Astrocyte of the hippocampus (primary cell): ENCODE results near the gene DESI1.
"Not testable (repeated sequence)": the region's sequence is repeated elsewhere in the genome, so short reads cannot be mapped to it uniquely, and the experiment has no call there.

ENCODE experiments used
- DNase-seq: peaks from one replicate; pipeline ENCODE4 v3.0.0; 2011; ENCODE audit warnings: low read depth, low spot score

DESI1 gene

DNA sequence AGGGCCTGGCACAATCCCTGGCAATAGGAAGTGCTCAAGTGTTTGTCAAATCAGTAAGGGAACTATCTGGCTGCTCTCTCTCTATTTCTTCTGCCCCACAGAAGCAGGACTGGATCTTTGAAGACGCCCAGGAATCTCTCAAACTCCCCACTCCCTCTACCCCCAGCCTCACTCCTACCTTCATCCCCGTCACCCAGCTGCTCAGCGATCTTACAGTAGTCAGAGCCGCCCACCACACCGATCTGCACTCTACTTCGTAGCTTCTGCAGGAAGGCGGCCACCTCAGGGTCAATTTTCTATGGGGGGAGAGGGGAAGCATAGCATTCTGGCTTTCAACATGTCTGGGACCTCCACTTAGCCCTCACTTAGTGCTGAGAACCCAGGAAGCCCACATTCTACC lies 34.9 kb downstream of the DESI1 start:
- DNase-seq = no peak

DNA sequence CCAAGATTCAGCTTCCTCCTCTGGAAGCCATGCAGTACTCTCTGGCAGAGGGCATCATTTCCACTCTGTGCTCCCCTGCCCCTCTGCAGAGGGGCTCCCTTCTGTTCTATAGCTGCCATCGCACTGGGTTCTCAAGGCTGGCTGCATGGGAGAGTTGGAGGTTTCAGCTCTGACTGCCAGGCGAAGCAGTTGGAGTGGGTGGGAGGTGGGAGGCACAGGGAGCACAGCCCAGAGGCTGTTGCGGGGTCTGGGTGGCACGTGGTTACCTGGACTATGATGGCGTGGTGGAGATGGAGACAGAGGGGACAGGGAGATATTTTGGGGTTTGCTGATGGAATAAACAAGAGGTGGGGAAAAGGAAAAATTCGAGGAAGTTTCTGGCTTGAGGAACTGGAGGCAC lies 36.0 kb downstream of the DESI1 start:
- no peak for DNase-seq

DNA sequence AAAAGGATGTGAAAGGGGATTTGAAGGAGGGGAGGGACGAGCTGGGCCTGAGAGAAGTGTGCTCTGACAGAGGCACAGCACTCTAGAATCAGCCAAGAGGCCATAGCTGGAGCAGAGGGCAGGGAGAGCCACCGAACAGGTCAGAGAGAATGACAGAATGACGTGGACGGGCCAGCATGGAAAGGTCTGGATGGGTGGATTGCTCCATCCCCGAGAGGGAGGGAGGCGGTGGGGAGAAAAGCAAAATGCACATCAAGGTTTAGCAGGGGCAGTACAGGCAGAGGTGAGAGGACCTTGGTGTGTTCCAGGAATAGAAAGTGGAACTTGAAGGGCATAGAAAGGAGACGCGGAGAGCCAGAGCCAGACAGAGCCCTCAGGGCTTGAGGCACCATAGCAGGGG lies 38.1 kb downstream of the DESI1 start:
- no peak for DNase-seq

- DNase-seq = no peak
Observed at GRCh38 chr22:41579997-41580355, 40.9 kb downstream of the DESI1 start.

- DNase-seq = no peak
Observed at GRCh38 chr22:41579297-41579996, 41.4 kb downstream of the DESI1 start.

- no peak for DNase-seq
Observed at GRCh38 chr22:41578818-41579217, 42.0 kb downstream of the DESI1 start.

DNA sequence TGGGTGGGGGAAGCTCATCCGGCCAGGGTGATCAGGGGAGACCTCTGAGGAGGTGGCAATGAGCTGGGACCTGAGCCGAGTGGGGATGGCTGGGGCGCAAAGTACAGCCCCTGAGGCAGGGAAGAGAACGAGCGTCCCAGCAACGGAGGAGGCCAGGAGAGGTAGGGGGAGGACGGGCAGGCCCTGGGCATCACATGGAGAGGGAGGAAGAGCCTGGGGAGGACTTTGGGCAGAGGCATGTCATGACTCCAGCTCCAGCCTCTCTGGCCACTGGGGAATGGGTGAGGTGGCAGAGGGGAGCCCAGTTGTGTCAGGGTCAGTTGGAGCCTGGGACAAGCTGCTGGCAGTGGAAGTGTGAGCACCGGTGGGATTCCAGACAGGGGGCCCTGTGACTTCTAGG lies 42.7 kb downstream of the DESI1 start:
- DNase-seq = no peak

GRCh38 chr22:41576877-41577276 lies 44.0 kb downstream of the DESI1 start:
- DNase-seq = peak; percentile 73

GRCh38 chr22:41575533-41575932 lies 45.3 kb downstream of the DESI1 start:
- DNase-seq = no peak

- no peak for DNase-seq
Observed at GRCh38 chr22:41574847-41575381, 45.9 kb downstream of the DESI1 start.

GRCh38 chr22:41573677-41574076 lies 47.2 kb downstream of the DESI1 start:
- no peak for DNase-seq

GRCh38 chr22:41572305-41572704 lies 48.5 kb downstream of the DESI1 start:
- not testable (repeated sequence) for DNase-seq

- no peak for DNase-seq
Observed at GRCh38 chr22:41571786-41572185, 49.1 kb downstream of the DESI1 start.

DNA sequence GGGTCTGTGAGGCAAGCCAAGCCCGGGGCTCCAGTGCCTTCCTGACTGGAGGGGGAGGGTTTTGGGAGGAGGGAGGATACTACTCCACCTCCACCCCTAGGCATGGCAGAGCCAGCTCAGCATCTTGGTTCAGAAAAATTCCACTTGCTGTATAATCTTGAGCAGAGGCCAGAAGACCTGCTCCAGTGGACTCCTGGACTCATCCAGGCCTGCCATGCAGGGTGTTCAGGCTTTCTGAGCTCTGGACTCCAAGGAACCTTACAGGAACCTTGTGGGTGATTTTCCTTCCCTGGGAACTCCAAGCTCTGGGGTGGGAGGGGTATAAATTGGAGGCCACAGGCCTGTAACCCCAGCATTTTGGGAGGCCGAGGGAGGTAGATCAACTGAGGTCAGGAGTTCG lies 50.6 kb downstream of the DESI1 start:
- DNase-seq = no peak

GRCh38 chr22:41568811-41569210 lies 52.0 kb downstream of the DESI1 start:
- no peak for DNase-seq

DNA sequence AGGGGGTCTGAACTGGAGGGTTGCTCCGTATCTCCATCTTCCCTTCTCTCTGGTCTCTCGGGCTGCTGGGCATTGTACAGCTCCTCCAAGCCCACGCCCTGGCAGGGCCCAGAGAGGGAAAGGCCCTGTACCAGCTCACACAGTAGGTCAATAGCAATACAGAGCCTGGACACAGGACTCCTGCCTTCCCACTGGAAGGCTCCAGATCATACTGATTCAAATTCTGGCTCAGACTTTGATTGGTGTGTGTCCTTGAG lies 53.4 kb downstream of the DESI1 start:
- DNase-seq = no peak

- peak; percentile 88 for DNase-seq
Observed at GRCh38 chr22:41565403-41566054, 55.3 kb downstream of the DESI1 start.

GRCh38 chr22:41564563-41564962 lies 56.3 kb downstream of the DESI1 start:
- no peak for DNase-seq

DNA sequence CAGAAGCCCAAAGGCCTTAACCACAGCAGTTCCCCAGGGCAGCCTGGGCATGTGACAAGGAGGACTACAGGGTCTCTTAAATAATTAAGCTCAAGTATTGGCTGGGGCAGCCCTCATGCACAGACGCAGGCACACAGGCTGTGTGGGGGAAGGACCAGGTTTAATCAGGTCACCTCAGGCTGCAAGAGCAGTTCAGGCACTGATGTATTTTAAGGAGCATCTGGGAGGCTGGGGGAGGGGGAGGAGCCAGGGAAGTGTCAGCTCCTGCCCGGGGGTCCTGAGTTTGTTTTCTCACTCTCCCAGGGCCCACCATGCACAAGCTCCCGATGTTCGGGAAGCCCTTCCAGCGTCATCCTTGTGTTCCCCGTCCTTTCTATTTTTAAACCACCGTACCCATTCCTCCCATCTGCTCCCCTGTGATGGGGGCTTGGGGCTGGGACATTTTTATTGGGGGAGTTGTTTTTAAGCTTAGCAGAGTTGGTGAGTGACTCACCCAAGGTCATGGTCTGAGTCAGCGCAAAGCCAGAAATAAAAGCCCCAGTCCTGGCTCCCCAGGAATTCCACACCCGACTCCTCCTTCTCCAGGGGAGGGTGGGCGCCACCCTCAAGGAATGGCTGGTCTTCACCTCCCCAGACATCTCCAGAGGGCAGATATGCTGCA lies 57.7 kb downstream of the DESI1 start:
- DNase-seq = peak; percentile 86

GRCh38 chr22:41562461-41562860 lies 58.4 kb downstream of the DESI1 start:
- DNase-seq = no peak

- DNase-seq = no peak
Observed at GRCh38 chr22:41561788-41562187, 59.1 kb downstream of the DESI1 start.

- peak; percentile 71 for DNase-seq
Observed at GRCh38 chr22:41561335-41561734, 59.5 kb downstream of the DESI1 start.

DNA sequence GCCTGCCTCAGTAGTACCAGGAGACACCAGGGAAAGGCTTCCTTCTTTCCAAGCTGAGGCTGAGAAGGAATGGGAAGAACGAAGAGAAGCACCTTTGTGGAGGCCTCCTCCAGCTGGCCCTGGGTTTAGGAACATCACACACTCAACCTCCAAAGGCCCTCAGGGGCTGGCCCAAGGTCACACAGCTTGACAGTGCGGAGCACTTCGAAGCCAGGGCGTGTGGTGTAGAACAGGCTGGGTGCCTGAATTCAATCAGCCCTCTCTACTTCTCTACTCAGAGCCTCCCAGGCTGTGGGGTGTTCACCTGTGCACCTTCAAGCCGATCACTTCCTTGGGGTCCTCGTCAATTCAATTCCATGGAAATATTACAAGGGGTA lies 60.8 kb downstream of the DESI1 start:
- no peak for DNase-seq
